GM19351 (cell line): ENCODE data around the gene ITGB1BP2.
"Not testable (repeated sequence)": the region's sequence is repeated elsewhere in the genome, so short reads cannot be mapped to it uniquely, and the experiment has no call there.

Source experiments
- ATAC-seq: cut with Tn5 transposase; IDR thresholded peaks from one replicate; pipeline ENCODE4 v1.9.1; 2021; ENCODE audit warnings: mild to moderate bottlenecking, moderate library complexity; ENCODE audit not compliant: unreplicated experiment

Gene ITGB1BP2

DNA sequence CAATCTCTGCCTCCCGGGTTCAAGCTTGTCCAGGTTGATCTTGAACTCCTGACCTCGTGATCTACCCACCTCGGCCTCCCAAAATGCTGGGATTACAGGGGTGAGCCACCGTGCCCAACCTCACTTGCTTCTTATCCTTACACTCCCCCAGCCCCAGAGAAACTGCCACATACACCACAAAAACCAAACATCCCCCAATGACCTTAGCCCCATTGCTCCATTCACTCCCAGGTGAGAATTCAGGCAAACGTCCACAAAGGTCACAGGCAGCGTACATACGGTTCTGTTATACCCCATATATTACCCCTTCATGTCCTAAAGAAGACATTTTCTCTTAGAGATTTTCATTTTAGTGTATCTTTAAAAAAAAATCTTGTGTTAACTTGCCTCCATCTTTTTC is 1.1 kb upstream of the ITGB1BP2 start:
- not testable (repeated sequence) for ATAC-seq

DNA sequence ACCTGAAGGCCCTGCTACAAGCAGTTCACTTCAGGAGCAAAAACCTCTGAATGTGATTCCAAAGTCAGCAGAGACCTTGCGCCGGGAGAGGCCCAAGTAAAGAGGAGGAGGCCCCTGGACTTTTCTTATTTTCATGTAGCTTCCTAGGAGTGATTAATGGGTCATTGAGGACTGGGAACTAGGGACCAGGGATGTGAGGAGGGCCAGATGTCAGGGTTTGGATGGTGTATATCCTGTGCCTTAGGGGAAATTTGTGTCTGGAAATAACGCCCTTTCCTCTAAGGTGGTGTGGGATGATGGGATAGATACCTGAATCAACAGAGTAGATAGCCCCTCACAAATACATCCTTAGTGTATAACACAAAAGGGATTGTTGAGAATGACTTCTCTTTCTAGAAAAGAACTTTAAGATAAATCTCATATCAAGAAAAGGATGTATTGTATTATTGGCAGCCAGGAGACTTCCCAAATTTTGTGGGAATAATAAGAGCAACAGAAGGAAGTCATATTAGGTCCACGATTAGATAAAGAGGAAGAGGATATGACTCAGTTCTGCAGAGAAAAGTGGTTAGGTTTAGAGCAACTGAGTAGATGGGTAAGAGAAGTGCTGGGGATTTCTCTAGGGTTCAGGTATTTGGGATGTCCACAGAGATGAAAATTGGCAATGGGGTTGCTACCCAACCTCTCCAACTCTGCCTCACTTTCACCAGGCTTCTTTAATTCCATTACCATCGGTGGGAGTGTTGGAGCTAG is 1.1 kb downstream of the ITGB1BP2 start:
- no peak for ATAC-seq

DNA sequence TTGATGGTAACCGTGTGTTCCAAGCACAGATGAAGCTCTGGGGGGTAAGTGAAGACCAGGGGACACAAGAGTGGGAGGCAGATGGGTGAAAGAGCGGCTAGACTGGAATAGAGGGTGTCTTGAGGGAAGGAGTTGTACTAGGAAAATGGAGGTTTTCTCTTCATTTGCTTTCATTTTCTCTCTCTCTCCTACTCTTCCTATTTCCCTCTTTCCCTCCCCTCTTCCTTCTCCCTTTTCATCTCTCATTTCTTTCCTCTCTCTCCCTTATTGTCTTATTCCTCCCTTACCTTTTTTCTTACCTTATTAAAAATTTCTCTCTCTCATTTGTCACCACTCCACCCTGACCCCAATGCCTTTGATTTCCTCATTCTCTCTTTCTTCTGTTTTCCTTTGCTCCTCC is 3.0 kb downstream of the ITGB1BP2 start:
- no peak for ATAC-seq

DNA sequence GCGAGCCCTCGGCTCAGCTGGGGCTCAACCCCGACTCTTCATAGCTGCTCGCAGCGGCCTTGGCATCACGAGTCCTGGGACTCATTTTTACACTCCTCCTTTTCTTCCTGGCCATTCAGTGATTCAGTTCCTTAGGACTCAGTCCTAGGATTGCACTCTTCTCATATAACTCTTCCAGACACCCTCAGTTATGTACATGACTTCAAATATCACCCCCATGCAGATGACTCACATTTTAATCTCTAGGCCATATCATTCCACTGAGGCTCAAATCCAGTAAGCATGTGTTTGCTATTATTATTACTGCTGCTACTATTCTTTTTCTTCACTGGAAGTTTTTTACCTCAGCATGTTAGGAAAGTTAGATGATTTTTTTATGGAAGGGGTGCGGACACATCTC is 14.4 kb downstream of the ITGB1BP2 start:
- no peak for ATAC-seq

DNA sequence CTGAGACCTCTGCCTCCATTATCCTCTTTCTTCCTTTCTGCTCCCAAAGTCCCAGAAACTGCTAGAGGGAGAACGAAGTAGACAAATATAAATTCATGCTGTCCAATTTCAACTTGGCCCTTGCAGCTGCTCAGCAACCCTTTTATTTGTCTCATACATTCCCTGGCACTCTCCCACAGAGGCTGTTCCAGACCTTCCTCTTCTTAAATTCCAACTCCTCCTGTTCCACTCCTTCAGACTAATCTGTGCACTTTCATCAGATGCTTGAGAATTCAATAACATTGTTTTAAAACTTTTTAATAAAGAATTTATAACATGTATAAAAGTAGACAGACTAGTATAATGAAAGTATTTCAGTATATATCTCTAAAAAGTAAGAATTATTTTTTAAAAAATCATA is 15.4 kb downstream of the ITGB1BP2 start:
- ATAC-seq: not testable (repeated sequence)

DNA sequence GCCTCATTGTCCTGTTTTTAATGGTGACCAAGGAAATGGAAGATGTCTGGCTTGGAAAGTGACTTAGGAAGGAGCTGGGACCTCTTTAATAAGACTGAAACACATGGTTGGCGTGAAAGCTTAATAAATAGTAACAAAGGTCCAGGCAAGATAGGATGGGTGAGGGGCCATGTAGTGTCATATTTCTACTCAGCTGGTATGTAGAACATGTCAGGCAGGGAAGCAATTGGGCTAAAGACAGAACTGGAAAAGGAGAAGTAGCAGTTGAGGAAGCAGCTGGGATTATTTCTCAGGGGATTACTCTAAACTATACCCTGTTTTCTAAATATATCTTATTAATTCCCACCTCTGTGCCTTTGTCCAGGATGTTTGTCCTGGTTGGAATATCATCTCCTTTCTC is 18.6 kb downstream of the ITGB1BP2 start:
- no peak for ATAC-seq

DNA sequence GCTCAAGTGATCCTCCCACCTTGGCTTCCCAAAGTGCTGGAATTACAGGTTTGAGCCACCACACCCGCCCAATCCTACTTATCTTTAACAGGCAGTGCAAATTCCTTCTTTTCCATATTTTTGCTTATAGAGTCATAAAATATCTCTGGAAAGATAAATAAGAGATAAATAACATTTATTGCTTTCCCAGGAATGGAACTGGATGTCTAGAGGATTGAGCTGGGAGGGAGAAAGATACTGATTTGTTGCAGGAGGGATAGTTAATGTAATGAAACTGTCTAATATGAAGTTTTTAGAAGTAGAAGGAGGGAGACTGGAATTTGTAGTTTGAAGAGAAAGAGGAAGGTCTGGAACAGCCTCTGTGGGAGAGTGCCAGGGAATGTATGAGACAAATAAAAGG is 20.2 kb downstream of the ITGB1BP2 start:
- ATAC-seq: no peak

DNA sequence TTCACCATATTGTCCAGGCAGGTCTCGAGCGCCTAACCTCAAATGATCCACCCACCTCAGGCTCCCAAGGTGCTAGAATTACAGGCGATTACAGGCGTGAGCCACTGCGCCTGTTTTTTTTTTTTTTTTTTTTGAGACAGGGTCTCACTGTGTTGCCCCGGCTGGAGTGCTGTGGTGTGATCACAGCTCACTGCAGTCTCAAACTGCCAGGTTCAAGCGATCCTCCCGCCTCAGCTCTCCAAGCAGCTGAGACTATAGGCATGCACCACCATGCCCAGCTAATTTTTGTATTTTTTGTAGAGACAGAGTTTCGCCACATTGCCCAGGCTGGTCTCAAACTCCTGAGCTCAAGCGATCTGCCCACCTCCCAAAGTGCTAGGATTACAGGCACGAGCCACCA is 22.9 kb downstream of the ITGB1BP2 start:
- not testable (repeated sequence) for ATAC-seq

DNA sequence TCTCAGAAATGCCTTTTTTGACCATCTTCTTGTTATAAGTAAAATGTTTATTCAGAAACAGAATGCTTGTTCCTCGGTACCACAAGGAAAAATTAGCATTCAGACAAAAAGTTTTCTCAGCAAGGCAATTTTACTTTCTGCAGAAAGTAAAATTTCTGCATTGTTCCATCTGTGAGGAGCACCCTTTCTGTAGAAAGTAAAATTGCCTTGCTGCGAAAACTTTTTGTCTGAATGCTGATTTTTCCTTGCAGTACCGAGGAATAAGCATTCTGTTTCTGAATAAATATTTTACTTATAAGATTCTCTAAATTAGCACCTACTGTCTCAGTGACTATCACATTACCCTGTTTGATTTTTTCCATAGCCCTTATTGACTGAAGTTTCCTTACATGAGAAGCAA is 24.8 kb downstream of the ITGB1BP2 start:
- no peak for ATAC-seq

DNA sequence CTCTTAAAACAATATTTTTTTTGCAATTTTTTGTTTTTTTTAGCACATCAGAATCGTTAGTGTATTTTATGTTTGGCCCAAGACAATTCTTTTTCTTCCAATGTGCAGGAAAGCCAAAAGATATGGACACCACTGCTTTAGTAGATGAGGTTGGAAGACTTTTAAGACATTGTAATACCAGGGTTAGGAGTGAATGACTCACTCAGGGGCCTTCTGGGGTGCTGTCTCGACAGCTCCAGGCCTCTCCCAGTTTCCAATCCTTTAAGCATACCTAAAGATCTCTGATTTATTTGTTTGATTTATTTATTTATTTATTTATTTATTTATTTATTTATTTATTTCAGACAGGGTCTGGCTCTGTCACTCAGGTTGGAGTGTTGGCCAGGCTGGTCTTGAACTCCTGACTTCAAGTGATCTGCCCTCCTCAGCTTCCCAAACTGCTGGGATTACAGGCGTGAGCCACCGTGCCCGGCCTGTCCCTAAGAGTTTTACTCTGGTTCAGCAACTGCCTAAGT is 47.7 kb downstream of the ITGB1BP2 start:
- not testable (repeated sequence) for ATAC-seq

DNA sequence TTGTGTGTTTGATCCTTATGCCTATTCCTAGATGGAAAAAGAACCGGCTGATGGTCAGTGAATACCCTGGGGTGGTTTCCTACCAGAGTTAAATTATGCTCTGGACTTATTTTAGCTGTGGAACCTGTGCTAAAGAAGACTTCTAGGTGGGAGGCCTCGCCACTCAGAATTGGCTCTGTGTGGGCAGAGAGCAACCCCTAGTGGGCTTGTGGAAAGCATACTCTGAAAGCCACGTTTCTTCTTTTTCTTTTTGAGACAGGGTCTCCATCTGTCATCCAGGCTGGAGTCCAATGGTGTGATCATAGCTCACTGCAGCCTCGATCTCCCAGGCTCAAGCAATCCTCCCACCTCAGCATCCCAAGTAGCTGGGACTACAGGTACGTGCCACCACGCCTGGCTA is 48.3 kb downstream of the ITGB1BP2 start:
- ATAC-seq: not testable (repeated sequence)

DNA sequence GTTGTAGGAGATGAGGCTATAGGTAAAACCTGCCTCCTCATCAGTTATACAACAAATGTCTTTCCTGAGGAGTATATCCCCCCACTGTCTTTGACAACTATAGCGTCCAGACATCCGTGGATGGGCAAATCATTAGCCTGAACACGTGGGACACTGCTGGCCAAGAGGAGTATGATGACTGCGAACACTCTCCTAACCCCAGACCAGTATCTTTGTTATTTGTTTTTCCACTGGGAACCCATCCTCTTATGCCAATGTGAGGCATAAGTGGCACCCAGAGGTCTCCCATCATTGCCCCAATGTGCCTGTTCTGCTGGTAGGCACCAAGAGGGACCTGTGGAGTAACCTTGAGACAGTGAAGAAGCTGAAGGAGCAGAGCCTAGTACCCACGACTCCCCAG is 50.9 kb downstream of the ITGB1BP2 start:
- not testable (repeated sequence) for ATAC-seq
